B cell (primary cell): ENCODE measurements around the gene RAD51D. TPM values are rescaled to one million over a fixed set of nuclear protein-coding genes. Genes with fewer than 3 reads are reported as not detected.
"Not testable (repeated sequence)": the region's sequence is repeated elsewhere in the genome, so short reads cannot be mapped to it uniquely, and the experiment has no call there.

Source experiments
- ATAC-seq: fragments of 200-7000 bp; cut with Tn5 transposase; one replicate; pipeline ENCODE4 v1.10.0; 2021; ENCODE audit warnings: low read depth, mild to moderate bottlenecking, moderate number of reproducible peaks, moderate library complexity
- CTCF ChIA-PET: fragments of 350-600 bp; sonication (Branson Sonifier 250); formaldehyde crosslinking; loops from one replicate; lab custom pipeline; 2021; ENCODE audit warnings: antibody characterized with exemption, inconsistent platforms; lab: Charles Lee
- POLR2A ChIA-PET: fragments of 350-600 bp; sonication (Branson Sonifier 250); formaldehyde crosslinking; loops from one replicate; lab custom pipeline; 2021; ENCODE audit warnings: antibody characterized with exemption; lab: Charles Lee
- DNase-seq: peaks from one replicate; pipeline ENCODE4 v3.0.0; 2013
- H2AFZ ChIP-seq: 2 replicates; pipeline ENCODE4 v1.6.1; 2012; ENCODE audit warnings: mild to moderate bottlenecking, low read depth, low read length; ENCODE audit not compliant: insufficient read depth, poor library complexity, severe bottlenecking
- H3K27ac ChIP-seq, 2 donors: 1 replicate in 1 of 2; 2 replicates in 1 of 2; pipeline ENCODE4 v1.5.1; 2012 to 2013; ENCODE audit warnings: low read length in 2 of 2, mild to moderate bottlenecking in 2 of 2, moderate library complexity in 1 of 2
- H3K27me3 ChIP-seq, 4 experiments: fragments of 200-600 bp in 1 of 4; sonication (generic) in 1 of 4; replicated peaks in 1 of 4; 1 replicate in 2 of 4; 2 replicates in 2 of 4; pipeline versions ENCODE4 v1.6.1 to v1.7.0; 2013 to 2016; ENCODE audit warnings: low read length in 3 of 4, mild to moderate bottlenecking in 2 of 4, mixed read lengths in 1 of 4, moderate library complexity in 1 of 4; ENCODE audit not compliant: insufficient read depth in 4 of 4, control insufficient read depth in 3 of 4; ENCODE audit errors: control extremely low read depth in 1 of 4
- H3K36me3 ChIP-seq, 2 experiments: replicated peaks in 1 of 2; 1 replicate in 1 of 2; 2 replicates in 1 of 2; pipeline versions ENCODE4 v1.6.1 to v1.7.1; 2013; ENCODE audit warnings: low read length in 1 of 2; ENCODE audit not compliant: insufficient read depth in 2 of 2, control insufficient read depth in 1 of 2; ENCODE audit errors: control extremely low read depth in 1 of 2, extremely low read depth in 1 of 2
- H3K4me1 ChIP-seq, 2 donors: fragments of 200-600 bp in 1 of 2; sonication (generic) in 1 of 2; 1 replicate in 1 of 2; 2 replicates in 1 of 2; pipeline versions ENCODE4 v1.5.1 to v1.6.1; 2013 to 2017; ENCODE audit warnings: low read length in 2 of 2; ENCODE audit not compliant: control insufficient read depth in 2 of 2, insufficient read depth in 2 of 2
- H3K4me2 ChIP-seq: replicated peaks from 2 replicates; pipeline ENCODE3; 2012; ENCODE audit warnings: mild to moderate bottlenecking, low read depth, low read length; ENCODE audit not compliant: poor library complexity, severe bottlenecking
- H3K4me3 ChIP-seq, 5 experiments: fragments of 200-600 bp in 1 of 5; sonication (generic) in 1 of 5; 1 replicate in 3 of 5; 2 replicates in 2 of 5; pipeline versions ENCODE4 v1.5.1 to v1.7.0; 2011 to 2016; ENCODE audit warnings: low read length in 4 of 5, mild to moderate bottlenecking in 4 of 5, low read depth in 2 of 5, control low read depth in 1 of 5, moderate library complexity in 1 of 5; ENCODE audit not compliant: insufficient read depth in 1 of 5; ENCODE audit errors: control extremely low read depth in 1 of 5, extremely low read depth in 1 of 5
- H3K79me2 ChIP-seq: fragments of 200-600 bp; sonication (generic); one replicate; pipeline ENCODE4 v1.6.0; 2016; ENCODE audit warnings: low read length; ENCODE audit not compliant: control insufficient read depth, insufficient read depth
- H3K9ac ChIP-seq: fragments of 200-600 bp; sonication (generic); 2 replicates; pipeline ENCODE4 v1.6.1; 2017; ENCODE audit warnings: mild to moderate bottlenecking, low read length, moderate library complexity
- H3K9me3 ChIP-seq, 3 donors: one replicate each; pipeline versions ENCODE4 v1.6.1 to v1.7.1; 2013; ENCODE audit warnings: low read length in 2 of 3; ENCODE audit not compliant: control insufficient read depth in 2 of 3, insufficient read depth in 1 of 3; ENCODE audit errors: control extremely low read depth in 1 of 3
- H4K20me1 ChIP-seq: 2 replicates; pipeline ENCODE4 v1.6.0; 2012; ENCODE audit warnings: mild to moderate bottlenecking, low read length; ENCODE audit not compliant: insufficient read depth, control insufficient read depth, poor library complexity, severe bottlenecking
- H3K27ac Mint-ChIP-seq: one replicate; pipeline ENCODE4 v1.8.0; 2021; ENCODE audit warnings: mixed read lengths
- H3K27me3 Mint-ChIP-seq: one replicate; pipeline ENCODE4 v1.8.0; 2021; ENCODE audit warnings: mixed read lengths
- H3K4me1 Mint-ChIP-seq: one replicate; pipeline ENCODE4 v1.8.0; 2021; ENCODE audit warnings: mixed read lengths
- H3K4me3 Mint-ChIP-seq: one replicate; pipeline ENCODE4 v1.8.0; 2021; ENCODE audit warnings: mixed read lengths
- H3K9me3 Mint-ChIP-seq: one replicate; pipeline ENCODE4 v1.8.0; 2022; ENCODE audit warnings: mixed read lengths; ENCODE audit not compliant: insufficient read depth
- CTCF ChIP-seq: fragments of 200-600 bp; IDR thresholded peaks from one replicate; pipeline ENCODE4 v1.8.0; 2022; ENCODE audit warnings: antibody characterized with exemption, mild to moderate bottlenecking
- EZH2 ChIP-seq: IDR thresholded peaks from 2 replicates; pipeline ENCODE4 v1.6.1; 2012; ENCODE audit warnings: borderline replicate concordance, low read depth, mild to moderate bottlenecking, moderate library complexity, low read length; ENCODE audit not compliant: insufficient read depth, poor library complexity, severe bottlenecking
- WGBS: methylation state at CpG from one replicate; pipeline ENCODE4 v1.1.5; 2013; ENCODE audit warnings: missing lambda C conversion rate; ENCODE audit not compliant: insufficient coverage; 5-methylcytosine and 5-hydroxymethylcytosine counted together
- intact Hi-C: fragments of 100-400 bp; cut with micrococcal nuclease; formaldehyde crosslinking; loops from one replicate; pipeline ENCODE4 v1.10.0; 2022
- polyA plus RNA-seq: library from polyadenylated mRNA; depleted of rRNA; stranded (reverse); fragments of >200 nt; gene quantifications from 2 replicates; pipeline ENCODE4 v1.2.3, GENCODE V29; 2012
- total RNA-seq, 2 donors: library from RNA; stranded (reverse); fragments of 120-200 nt in 1 of 2; gene quantifications; 1 replicate in 1 of 2; 2 replicates in 1 of 2; pipeline versions ENCODE4 v1.2.3 to v1.2.4, GENCODE V29; 2013 to 2022

Gene RAD51D
- total and polyA plus RNA-seq, 2 donors (not counting 1 experiment from before 2014, with no cell fraction given) = 12.8 to 29.4 TPM

DNA sequence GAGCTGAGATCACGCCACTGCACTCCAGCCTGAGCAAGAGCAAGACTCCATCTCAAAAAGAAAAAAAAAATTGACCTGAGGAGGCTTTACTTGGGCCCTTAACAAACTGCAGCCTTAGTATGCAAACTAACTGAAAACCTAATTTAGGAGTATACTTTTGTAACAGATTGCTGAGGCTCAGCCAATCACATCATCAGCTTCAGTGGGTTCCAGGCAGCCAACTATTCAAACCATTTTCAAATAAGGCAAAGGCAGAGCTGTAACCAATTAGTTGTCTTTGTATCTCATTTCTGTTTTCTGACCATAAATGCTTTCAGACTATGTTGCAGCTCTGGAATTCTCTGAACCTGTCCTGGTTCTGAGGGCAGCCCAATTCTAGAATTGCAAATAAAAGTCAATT lies 23.9 kb downstream of the RAD51D start:
- H3K27ac Mint-ChIP-seq = no peak overlapping the region
- Histone ChIP-seq H3K79me2 (no peaks in the 10 kb centered on the region), H2AFZ (no peak overlapping the region), H3K27ac (no peak overlapping the region), H3K4me1 (no peaks in the 10 kb centered on the region), H3K36me3 (peaks cover 2 to 14% of the 10 kb centered on the region in 2 experiments), H4K20me1 (no peaks in the 10 kb centered on the region), H3K4me2 (no peak overlapping the region), H3K9me3 (no peaks in the 10 kb centered on the region), H3K4me3 (no peak overlapping the region), H3K27me3 (no peaks in the 10 kb centered on the region), H3K9ac (no peak overlapping the region)
- 100% methylated on average over 1 of the region's 1 CpG for WGBS
- intact Hi-C loops = no loop called here
- no peak for TF ChIP-seq CTCF
- TF ChIP-seq EZH2 = no peak
- no peaks in the 10 kb centered on the region for H3K9me3 Mint-ChIP-seq
- DNase-seq (no peak), ATAC-seq (no peak)
- ChIA-PET POLR2A (no interaction called here), CTCF (no interaction called here)
- H3K27me3 Mint-ChIP-seq = no peaks in the 10 kb centered on the region
- no peak overlapping the region for H3K4me3 Mint-ChIP-seq
- peaks cover 2% of the 10 kb centered on the region for H3K4me1 Mint-ChIP-seq

- Histone ChIP-seq H3K27ac (no peak overlapping the region), H3K4me3 (no peak overlapping the region), H3K36me3 (peaks cover 0 to 6% of the 10 kb centered on the region in 2 experiments), H2AFZ (no peak overlapping the region), H3K79me2 (peaks cover under 1% of the 10 kb centered on the region), H3K9me3 (no peaks in the 10 kb centered on the region), H3K4me1 (peaks cover 1 to 6% of the 10 kb centered on the region in 2 donors), H4K20me1 (no peaks in the 10 kb centered on the region), H3K27me3 (no peaks in the 10 kb centered on the region), H3K4me2 (no peak overlapping the region), H3K9ac (no peak overlapping the region)
- H3K4me1 Mint-ChIP-seq = peaks cover 2% of the 10 kb centered on the region
- ATAC-seq = no peak
- H3K27ac Mint-ChIP-seq = no peak overlapping the region
- no peaks in the 10 kb centered on the region for H3K9me3 Mint-ChIP-seq
- ChIA-PET CTCF (interaction anchor here (1.2 kb wide), 1 partner anchor 29 kb away, joined by 3 read pairs; no protein-coding TSS in a partner anchor), POLR2A (no interaction called here)
- no peak for DNase-seq
- TF ChIP-seq CTCF (no peak), EZH2 (no peak)
- no peak overlapping the region for H3K4me3 Mint-ChIP-seq
- H3K27me3 Mint-ChIP-seq = no peaks in the 10 kb centered on the region
- WGBS = 100% methylated on average over 2 of the region's 2 CpGs
- intact Hi-C loops = no loop called here
These were observed 24.8 kb downstream of the RAD51D start for GRCh38 chr17:35094902-35095301.

- H3K9me3 Mint-ChIP-seq, H3K27ac ChIP-seq, H3K4me3 ChIP-seq, H3K4me2 ChIP-seq, H4K20me1 ChIP-seq, H3K27me3 ChIP-seq, H2AFZ ChIP-seq, H3K36me3 ChIP-seq, intact Hi-C loops, H3K9ac ChIP-seq, H3K4me3 Mint-ChIP-seq, DNase-seq, H3K9me3 ChIP-seq, H3K27me3 Mint-ChIP-seq, ATAC-seq, H3K27ac Mint-ChIP-seq: not testable (repeated sequence)
- Histone ChIP-seq H3K79me2 (peaks cover 34% of the 10 kb centered on the region), H3K4me1 (peaks cover 17 to 21% of the 10 kb centered on the region in 2 donors)
- CTCF ChIA-PET = interaction anchor here (1.2 to 5.2 kb wide), 12 partner anchors 18 to 549 kb away, joined by 3 to 70 read pairs (median 6); no protein-coding TSS in a partner anchor
- peaks cover 33% of the 10 kb centered on the region for H3K4me1 Mint-ChIP-seq
- POLR2A ChIA-PET = interaction anchor here (0.6 kb wide), 1 partner anchor 80 kb away, joined by 3 read pairs; no protein-coding TSS in a partner anchor
- 97% methylated on average over 6 of the region's 11 CpGs for WGBS
These were observed 29.0 kb downstream of the RAD51D start for GRCh38 chr17:35090707-35091106.
